Upper lobe of left lung (tissue), 4 donors: Measurements from ENCODE around the gene TAOK3.

Experiments
- POLR2A ChIP-seq, 4 donors: fragments of 450-650 bp; IDR thresholded peaks; one replicate each; pipeline ENCODE4 v1.5.1; 2016 to 2017; ENCODE audit warnings: antibody characterized with exemption in 4 of 4, mild to moderate bottlenecking in 2 of 4
- POLR2AphosphoS5 ChIP-seq, 2 donors: sonication (generic); formaldehyde crosslinking; IDR thresholded peaks; one replicate each; pipeline ENCODE4 v1.5.1; 2017; ENCODE audit warnings: antibody characterized with exemption in 2 of 2
- TF ChIP-seq, protein P1 (sequence below), 6 experiments: fragments of 450-650 bp in 4 of 6; fragments of 200-600 bp in 2 of 6; sonication (generic) in 2 of 6; IDR thresholded peaks; one replicate each; pipeline ENCODE4 v1.5.1; 2016 to 2019; ENCODE audit warnings: antibody characterized with exemption in 6 of 6

DNA sequence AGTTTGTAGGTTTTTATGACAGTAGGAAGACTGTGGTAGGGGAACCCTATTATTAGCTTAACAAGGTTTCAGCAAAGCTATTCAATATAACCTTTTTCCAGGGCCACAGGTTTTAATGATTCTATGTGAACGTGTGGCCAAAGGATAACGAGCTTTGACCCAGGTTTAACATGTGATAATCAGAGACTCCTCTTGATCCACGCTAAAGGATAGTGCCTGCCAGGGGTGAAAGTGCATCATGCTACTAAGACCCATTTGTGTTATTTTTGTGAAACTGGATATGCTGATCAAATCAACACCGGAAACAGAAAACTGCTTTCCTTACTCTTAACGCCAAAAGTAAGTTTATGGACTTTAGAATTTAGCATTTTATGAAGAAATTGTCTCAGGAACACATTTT lies 909 bp upstream of the TAOK3 start:
- TF ChIP-seq, protein P1, sequence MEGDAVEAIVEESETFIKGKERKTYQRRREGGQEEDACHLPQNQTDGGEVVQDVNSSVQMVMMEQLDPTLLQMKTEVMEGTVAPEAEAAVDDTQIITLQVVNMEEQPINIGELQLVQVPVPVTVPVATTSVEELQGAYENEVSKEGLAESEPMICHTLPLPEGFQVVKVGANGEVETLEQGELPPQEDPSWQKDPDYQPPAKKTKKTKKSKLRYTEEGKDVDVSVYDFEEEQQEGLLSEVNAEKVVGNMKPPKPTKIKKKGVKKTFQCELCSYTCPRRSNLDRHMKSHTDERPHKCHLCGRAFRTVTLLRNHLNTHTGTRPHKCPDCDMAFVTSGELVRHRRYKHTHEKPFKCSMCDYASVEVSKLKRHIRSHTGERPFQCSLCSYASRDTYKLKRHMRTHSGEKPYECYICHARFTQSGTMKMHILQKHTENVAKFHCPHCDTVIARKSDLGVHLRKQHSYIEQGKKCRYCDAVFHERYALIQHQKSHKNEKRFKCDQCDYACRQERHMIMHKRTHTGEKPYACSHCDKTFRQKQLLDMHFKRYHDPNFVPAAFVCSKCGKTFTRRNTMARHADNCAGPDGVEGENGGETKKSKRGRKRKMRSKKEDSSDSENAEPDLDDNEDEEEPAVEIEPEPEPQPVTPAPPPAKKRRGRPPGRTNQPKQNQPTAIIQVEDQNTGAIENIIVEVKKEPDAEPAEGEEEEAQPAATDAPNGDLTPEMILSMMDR (IDR thresholded peaks at IDR 0.05): no peak
- TF ChIP-seq POLR2A (IDR thresholded peaks at IDR 0.05) (no peak), POLR2AphosphoS5 (IDR thresholded peaks at IDR 0.05) (no peak)
